Prostate gland (tissue), 2 donors: Measurements from ENCODE around the gene DRC7.

Experiments
- CTCF ChIP-seq, 4 experiments: fragments of 200-600 bp in 2 of 4; fragments of 450-650 bp in 2 of 4; sonication (generic) in 2 of 4; IDR thresholded peaks; 1 replicate in 3 of 4; 2 replicates in 1 of 4; pipeline ENCODE4 v1.5.1; 2016 to 2019; ENCODE audit warnings: antibody characterized with exemption in 4 of 4, mild to moderate bottlenecking in 2 of 4, moderate library complexity in 2 of 4
- POLR2A ChIP-seq: fragments of 450-650 bp; IDR thresholded peaks from one replicate; pipeline ENCODE4 v1.6.1; 2016; ENCODE audit warnings: antibody characterized with exemption, mild to moderate bottlenecking

GRCh38 chr16:57700781-57701551, 6.4 kb downstream of the DRC7 start:
- no peak for TF ChIP-seq CTCF (IDR thresholded peaks at IDR 0.05)
- no peak for TF ChIP-seq POLR2A
